CD14-positive monocyte (primary cell): ENCODE measurements around the gene SLC24A3. TPM values are rescaled to one million over a fixed set of nuclear protein-coding genes. Genes with fewer than 3 reads are reported as not detected.

Source experiments
- DNase-seq, 3 donors: peaks; one replicate each; pipeline ENCODE4 v3.0.0-alpha.2; 2011 to 2022
- H2AFZ ChIP-seq: 2 replicates; pipeline ENCODE4 v1.6.0; 2012; ENCODE audit warnings: mild to moderate bottlenecking, low read depth, low read length, inconsistent platforms; ENCODE audit not compliant: insufficient read depth, poor library complexity, severe bottlenecking
- H3K27ac ChIP-seq, 2 donors: 1 replicate in 1 of 2; 2 replicates in 1 of 2; pipeline ENCODE4 v1.5.1; 2012 to 2013; ENCODE audit warnings: low read length in 2 of 2, control low read depth in 1 of 2, inconsistent platforms in 1 of 2, low read depth in 1 of 2, mild to moderate bottlenecking in 1 of 2
- H3K27me3 ChIP-seq, 2 donors: one replicate each; pipeline versions ENCODE4 v1.6.0 to v1.6.1; 2011 to 2013; ENCODE audit warnings: low read length in 2 of 2; ENCODE audit not compliant: control insufficient read depth in 2 of 2, insufficient read depth in 2 of 2
- H3K36me3 ChIP-seq, 2 donors: replicated peaks in 1 of 2; 1 replicate in 1 of 2; 2 replicates in 1 of 2; pipeline versions ENCODE4 v1.5.1 to v1.6.1; 2012 to 2013; ENCODE audit warnings: low read length in 2 of 2, control low read depth in 1 of 2, inconsistent platforms in 1 of 2, mild to moderate bottlenecking in 1 of 2; ENCODE audit not compliant: insufficient read depth in 2 of 2, control insufficient read depth in 1 of 2
- H3K4me1 ChIP-seq, 2 donors: 1 replicate in 1 of 2; 2 replicates in 1 of 2; pipeline versions ENCODE4 v1.5.1 to v1.6.1; 2012 to 2013; ENCODE audit warnings: low read length in 2 of 2, control low read depth in 1 of 2, inconsistent platforms in 1 of 2, mild to moderate bottlenecking in 1 of 2, moderate library complexity in 1 of 2; ENCODE audit not compliant: insufficient read depth in 2 of 2, control insufficient read depth in 1 of 2
- H3K4me2 ChIP-seq: replicated peaks from 2 replicates; pipeline ENCODE3; 2012; ENCODE audit warnings: low read length, moderate library complexity, mild to moderate bottlenecking; ENCODE audit not compliant: poor library complexity, severe bottlenecking; ENCODE audit errors: extremely low read depth
- H3K4me3 ChIP-seq, 3 experiments: fragments of 200-600 bp in 1 of 3; sonication (generic) in 1 of 3; replicated peaks in 1 of 3; 1 replicate in 2 of 3; 2 replicates in 1 of 3; pipeline ENCODE4 v1.5.1; 2011 to 2013; ENCODE audit warnings: low read length in 3 of 3, mild to moderate bottlenecking in 3 of 3, control low read depth in 2 of 3, low read depth in 2 of 3, inconsistent platforms in 1 of 3, moderate library complexity in 1 of 3
- H3K79me2 ChIP-seq: 2 replicates; pipeline ENCODE4 v1.6.0; 2012; ENCODE audit warnings: mild to moderate bottlenecking, control low read depth, inconsistent platforms, low read length, moderate library complexity; ENCODE audit not compliant: insufficient read depth
- H3K9ac ChIP-seq: 2 replicates; pipeline ENCODE4 v1.6.0; 2017; ENCODE audit warnings: low read length, mild to moderate bottlenecking; ENCODE audit not compliant: insufficient read depth, poor library complexity, severe bottlenecking
- H3K9me3 ChIP-seq, 2 donors: replicated peaks in 1 of 2; 1 replicate in 1 of 2; 2 replicates in 1 of 2; pipeline versions ENCODE4 v1.5.1 to v1.6.1; 2012 to 2013; ENCODE audit warnings: low read length in 2 of 2, control low read depth in 1 of 2; ENCODE audit not compliant: control insufficient read depth in 1 of 2, insufficient read depth in 1 of 2
- H4K20me1 ChIP-seq: 2 replicates; pipeline ENCODE4 v1.6.0; 2012; ENCODE audit warnings: mild to moderate bottlenecking, low read length, control low read depth, moderate library complexity; ENCODE audit not compliant: insufficient read depth
- H3K27ac Mint-ChIP-seq, 7 donors: one replicate each; pipeline ENCODE4 v1.8.0; 2020; ENCODE audit warnings: mild to moderate bottlenecking in 7 of 7, mixed read lengths in 7 of 7, moderate library complexity in 6 of 7, inconsistent platforms in 2 of 7
- H3K27me3 Mint-ChIP-seq, 3 donors: one replicate each; pipeline ENCODE4 v1.8.0; 2021 to 2022; ENCODE audit warnings: low read depth in 3 of 3, mild to moderate bottlenecking in 3 of 3, mixed read lengths in 3 of 3, moderate library complexity in 3 of 3, inconsistent platforms in 1 of 3
- H3K36me3 Mint-ChIP-seq, 2 donors: one replicate each; pipeline ENCODE4 v1.8.0; 2020; ENCODE audit warnings: mixed read lengths in 2 of 2, inconsistent platforms in 1 of 2, mild to moderate bottlenecking in 1 of 2
- H3K4me1 Mint-ChIP-seq: one replicate; pipeline ENCODE4 v1.8.0; 2020; ENCODE audit warnings: mild to moderate bottlenecking, mixed read lengths
- H3K4me3 Mint-ChIP-seq, 2 donors: one replicate each; pipeline ENCODE4 v1.8.0; 2020; ENCODE audit warnings: mild to moderate bottlenecking in 2 of 2, mixed read lengths in 2 of 2, moderate library complexity in 1 of 2
- H3K9me3 Mint-ChIP-seq, 7 donors: one replicate each; pipeline ENCODE4 v1.8.0; 2020 to 2022; ENCODE audit warnings: mixed read lengths in 7 of 7, mild to moderate bottlenecking in 6 of 7, moderate library complexity in 6 of 7, inconsistent platforms in 2 of 7
- WGBS: methylation state at CpG from one replicate; pipeline ENCODE4 v1.1.5; 2013; ENCODE audit warnings: missing lambda C conversion rate; ENCODE audit not compliant: insufficient coverage; 5-methylcytosine and 5-hydroxymethylcytosine counted together
- intact Hi-C, 2 donors: fragments of 100-400 bp; cut with micrococcal nuclease; formaldehyde crosslinking; loops; one replicate each; pipeline versions ENCODE4 v1.15.0 to v1.15.1; 2023
- polyA plus RNA-seq, 3 donors: library from polyadenylated mRNA; depleted of rRNA in 1 of 3; unstranded in 2 of 3; stranded (reverse) in 1 of 3; fragments of 300-500 nt in 2 of 3; fragments of >200 nt in 1 of 3; fragmentation: Illumina TruSeq in 2 of 3; gene quantifications; 1 replicate in 2 of 3; 2 replicates in 1 of 3; pipeline ENCODE4 v1.2.3, GENCODE V29; 2012 to 2021
- TF ChIP-seq, protein P1 (sequence below): fragments of 200-600 bp; IDR thresholded peaks from one replicate; pipeline ENCODE4 v1.8.0; 2022; ENCODE audit warnings: antibody characterized with exemption, mild to moderate bottlenecking

Gene SLC24A3
- polyA plus RNA-seq, 3 donors, result 0.04 to 0.08 TPM; not detected in 1

DNA sequence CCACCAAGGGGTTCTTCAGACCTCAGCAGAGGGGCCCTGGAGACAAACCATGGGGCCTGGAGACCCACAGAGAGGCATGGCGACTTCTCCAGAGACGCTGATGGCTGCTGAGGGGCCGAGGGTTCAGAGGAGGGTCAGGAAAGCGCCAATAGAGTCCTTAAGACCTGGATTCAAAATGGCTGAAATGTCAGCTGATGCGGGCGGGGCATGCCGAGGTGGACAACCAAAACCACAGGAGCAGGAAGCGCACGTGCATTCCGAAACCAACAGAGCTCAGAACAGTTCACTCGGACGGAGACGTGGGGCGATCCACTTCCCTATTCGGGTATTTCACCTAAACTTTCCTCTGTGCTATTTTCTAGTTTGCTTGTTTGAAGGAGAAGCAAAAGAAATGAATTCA, 445.7 kb downstream of the SLC24A3 start:
- H3K4me1 ChIP-seq, result peaks cover 14 to 16% of the 10 kb centered on the region in 2 donors
- no peaks in the 10 kb centered on the region for H3K27me3 ChIP-seq
- peak overlapping the region; percentile 17 to 66 (median 17) for H3K4me3 ChIP-seq
- peak overlapping the region; percentile 38 to 53 for H3K27ac ChIP-seq
- peaks cover 0 to 4% (median 0%) of the 10 kb centered on the region in 7 donors for H3K9me3 Mint-ChIP-seq
- TF ChIP-seq, protein P1, sequence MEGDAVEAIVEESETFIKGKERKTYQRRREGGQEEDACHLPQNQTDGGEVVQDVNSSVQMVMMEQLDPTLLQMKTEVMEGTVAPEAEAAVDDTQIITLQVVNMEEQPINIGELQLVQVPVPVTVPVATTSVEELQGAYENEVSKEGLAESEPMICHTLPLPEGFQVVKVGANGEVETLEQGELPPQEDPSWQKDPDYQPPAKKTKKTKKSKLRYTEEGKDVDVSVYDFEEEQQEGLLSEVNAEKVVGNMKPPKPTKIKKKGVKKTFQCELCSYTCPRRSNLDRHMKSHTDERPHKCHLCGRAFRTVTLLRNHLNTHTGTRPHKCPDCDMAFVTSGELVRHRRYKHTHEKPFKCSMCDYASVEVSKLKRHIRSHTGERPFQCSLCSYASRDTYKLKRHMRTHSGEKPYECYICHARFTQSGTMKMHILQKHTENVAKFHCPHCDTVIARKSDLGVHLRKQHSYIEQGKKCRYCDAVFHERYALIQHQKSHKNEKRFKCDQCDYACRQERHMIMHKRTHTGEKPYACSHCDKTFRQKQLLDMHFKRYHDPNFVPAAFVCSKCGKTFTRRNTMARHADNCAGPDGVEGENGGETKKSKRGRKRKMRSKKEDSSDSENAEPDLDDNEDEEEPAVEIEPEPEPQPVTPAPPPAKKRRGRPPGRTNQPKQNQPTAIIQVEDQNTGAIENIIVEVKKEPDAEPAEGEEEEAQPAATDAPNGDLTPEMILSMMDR, result no peak
- H4K20me1 ChIP-seq, result no peaks in the 10 kb centered on the region
- H2AFZ ChIP-seq, result peak overlapping the region; percentile 95
- no peaks in the 10 kb centered on the region for H3K36me3 ChIP-seq
- H3K36me3 Mint-ChIP-seq, result no peaks in the 10 kb centered on the region
- DNase-seq, result peak; percentile 81 to 91 (median 88)
- peaks cover 14% of the 10 kb centered on the region for H3K4me1 Mint-ChIP-seq
- peak overlapping the region; percentile 63 to 82 for H3K4me3 Mint-ChIP-seq
- H3K27me3 Mint-ChIP-seq, result peaks cover 3 to 10% (median 5%) of the 10 kb centered on the region in 3 donors
- intact Hi-C loops, result no loop called here
- 28% methylated on average over 10 of the region's 15 CpGs for WGBS
- H3K9me3 ChIP-seq, result no peaks in the 10 kb centered on the region
- peak overlapping the region; percentile 73 for H3K4me2 ChIP-seq
- peak overlapping the region; percentile 42 to 87 (median 72) for H3K27ac Mint-ChIP-seq
- peak overlapping the region; percentile 30 for H3K9ac ChIP-seq
- no peaks in the 10 kb centered on the region for H3K79me2 ChIP-seq

DNA sequence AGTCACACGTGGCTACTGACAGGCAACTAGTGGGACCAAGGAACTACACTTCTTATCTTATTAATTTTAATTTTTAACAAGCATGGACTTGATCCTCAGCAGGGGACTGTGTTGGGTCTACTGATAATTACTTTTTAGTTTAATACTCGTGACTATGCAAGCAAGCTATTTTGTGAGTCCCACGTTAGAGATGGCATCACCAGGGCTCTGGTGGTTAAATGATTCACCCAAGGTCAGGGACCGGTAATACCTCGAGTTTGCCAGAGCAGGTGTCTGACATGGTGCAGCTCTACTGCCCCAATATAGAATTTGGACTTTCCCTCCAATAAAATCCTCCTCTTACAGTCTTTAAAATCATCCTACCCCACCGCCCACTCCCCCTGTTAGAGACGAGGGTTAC, 447.0 kb downstream of the SLC24A3 start:
- H3K79me2 ChIP-seq, result no peaks in the 10 kb centered on the region
- H3K36me3 Mint-ChIP-seq, result no peaks in the 10 kb centered on the region
- H3K4me1 Mint-ChIP-seq, result peaks cover 14% of the 10 kb centered on the region
- intact Hi-C loops, result no loop called here
- no peaks in the 10 kb centered on the region for H4K20me1 ChIP-seq
- H3K4me2 ChIP-seq, result no peak overlapping the region
- H3K9me3 ChIP-seq, result no peaks in the 10 kb centered on the region
- H3K9me3 Mint-ChIP-seq, result peaks cover 0 to 4% (median 0%) of the 10 kb centered on the region in 7 donors
- no peak for DNase-seq
- no peak overlapping the region for H2AFZ ChIP-seq
- H3K27me3 Mint-ChIP-seq, result peaks cover 4 to 9% (median 7%) of the 10 kb centered on the region in 3 donors
- no peak overlapping the region for H3K9ac ChIP-seq
- WGBS, result 77% methylated on average over 3 of the region's 7 CpGs
- no peaks in the 10 kb centered on the region for H3K27me3 ChIP-seq
- peak overlapping the region in 1 of 7 donors; percentile 34 for H3K27ac Mint-ChIP-seq
- TF ChIP-seq, protein P1, result no peak
- H3K4me1 ChIP-seq, result peaks cover 14 to 16% of the 10 kb centered on the region in 2 donors
- H3K36me3 ChIP-seq, result no peaks in the 10 kb centered on the region
- no peak overlapping the region for H3K4me3 Mint-ChIP-seq
- H3K4me3 ChIP-seq, result no peak overlapping the region
- no peak overlapping the region for H3K27ac ChIP-seq
